T47D (cell line): ENCODE measurements around the gene AGMAT.
"Not testable (repeated sequence)": the region's sequence is repeated elsewhere in the genome, so short reads cannot be mapped to it uniquely, and the experiment has no call there.

Source experiments
- DNase-seq, 2 experiments: peaks; one replicate each; pipeline versions ENCODE4 v3.0.0 to v3.0.0-alpha.2; 2011 to 2012; ENCODE audit warnings: low read depth in 1 of 2, low spot score in 1 of 2
- JUND ChIP-seq: IDR thresholded peaks from 2 replicates; pipeline ENCODE4 v1.6.1; 2012; ENCODE audit warnings: low read depth
- in situ Hi-C: cut with HindIII; loops from 2 replicates; pipeline ENCODE4 v1.10.0; 2016; ENCODE audit warnings: low sequenced_read_pairs, low pct_unique_long_range_greater_than_20kb

Gene AGMAT

DNA sequence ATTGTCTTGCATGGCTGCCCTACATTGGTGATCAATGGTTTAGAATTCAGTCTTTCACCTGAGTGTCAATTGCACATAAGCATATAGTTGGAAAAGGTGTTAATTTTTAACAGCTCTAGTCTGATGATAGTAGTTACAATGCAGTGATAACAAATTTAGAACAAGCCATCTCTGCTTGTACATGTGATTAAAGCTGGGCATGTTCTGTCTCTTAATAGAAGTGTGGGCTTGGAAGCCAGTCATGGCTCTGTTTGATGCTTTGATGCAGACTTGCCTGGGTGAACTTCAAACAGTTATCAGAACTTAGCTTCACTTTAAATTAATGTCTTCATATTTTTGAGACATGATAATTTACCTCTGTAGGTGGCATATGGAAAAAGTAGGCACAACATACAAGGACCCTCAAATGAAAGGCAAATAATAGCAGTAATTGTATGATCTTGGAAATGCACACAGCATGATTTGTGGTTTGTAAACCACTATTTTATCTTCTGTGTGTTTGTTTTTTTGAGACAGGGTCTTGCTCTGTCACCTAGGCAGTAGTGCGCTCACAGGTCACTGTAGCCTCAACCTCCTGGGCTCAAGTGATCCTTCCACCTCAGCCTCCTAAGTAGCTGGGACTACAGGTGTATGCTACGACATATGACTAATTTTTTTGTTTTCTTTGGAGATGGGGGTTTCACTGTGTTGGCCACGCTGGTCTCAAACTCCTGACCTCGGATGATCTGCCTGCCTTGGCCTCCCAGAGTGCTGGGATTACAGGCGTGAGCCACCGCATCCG, 36.2 kb upstream of the AGMAT start:
- in situ Hi-C loops = no loop called here
- no peak for TF ChIP-seq JUND
- no peak for DNase-seq

GRCh38 chr1:15620155-15620545, 35.3 kb upstream of the AGMAT start:
- DNase-seq = no peak
- in situ Hi-C loops = no loop called here
- no peak for TF ChIP-seq JUND

DNA sequence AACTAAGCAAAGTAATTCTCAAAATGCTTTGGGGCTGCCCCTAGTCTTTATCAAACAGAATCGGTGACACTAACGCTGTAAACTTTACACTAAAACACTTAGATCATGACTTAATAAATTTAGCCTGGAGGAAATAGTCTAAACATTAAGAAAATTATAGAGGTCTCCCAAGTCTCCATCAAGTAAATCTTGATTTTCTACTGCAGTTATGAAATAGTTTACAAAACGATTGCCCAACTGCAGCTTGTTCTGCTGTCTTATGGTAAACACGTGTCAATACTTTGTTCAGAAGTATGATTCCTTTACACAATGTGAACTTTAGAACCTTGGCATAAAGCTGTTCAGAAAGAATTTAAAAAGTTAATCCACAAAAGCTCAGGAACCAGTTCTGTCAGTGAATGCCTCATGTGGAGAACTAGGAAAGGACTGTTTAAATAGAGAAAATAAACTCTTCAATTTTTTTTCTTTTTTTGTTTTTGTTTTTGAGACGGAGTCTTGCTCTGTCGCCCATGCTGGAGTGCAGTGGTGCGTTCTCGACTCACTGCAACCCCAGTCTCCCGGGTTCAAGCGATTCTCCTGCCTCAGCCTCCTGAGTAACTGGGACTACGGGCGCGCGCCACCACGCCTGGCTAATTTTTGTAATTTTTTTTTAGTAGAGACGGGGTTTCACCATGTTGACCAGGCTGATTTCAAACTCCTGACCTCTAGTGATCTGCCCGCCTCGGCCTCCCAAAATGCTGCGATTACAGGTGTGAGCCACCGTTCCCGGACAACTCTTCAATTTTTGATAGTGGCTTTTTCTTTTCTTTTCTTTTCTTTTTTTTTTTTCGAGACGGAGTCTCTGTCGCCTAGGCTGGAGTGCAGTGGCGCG, 34.0 kb upstream of the AGMAT start:
- in situ Hi-C loops = no loop called here
- TF ChIP-seq JUND = no peak
- peak in 1 of 2 experiments; percentile 75 for DNase-seq

DNA sequence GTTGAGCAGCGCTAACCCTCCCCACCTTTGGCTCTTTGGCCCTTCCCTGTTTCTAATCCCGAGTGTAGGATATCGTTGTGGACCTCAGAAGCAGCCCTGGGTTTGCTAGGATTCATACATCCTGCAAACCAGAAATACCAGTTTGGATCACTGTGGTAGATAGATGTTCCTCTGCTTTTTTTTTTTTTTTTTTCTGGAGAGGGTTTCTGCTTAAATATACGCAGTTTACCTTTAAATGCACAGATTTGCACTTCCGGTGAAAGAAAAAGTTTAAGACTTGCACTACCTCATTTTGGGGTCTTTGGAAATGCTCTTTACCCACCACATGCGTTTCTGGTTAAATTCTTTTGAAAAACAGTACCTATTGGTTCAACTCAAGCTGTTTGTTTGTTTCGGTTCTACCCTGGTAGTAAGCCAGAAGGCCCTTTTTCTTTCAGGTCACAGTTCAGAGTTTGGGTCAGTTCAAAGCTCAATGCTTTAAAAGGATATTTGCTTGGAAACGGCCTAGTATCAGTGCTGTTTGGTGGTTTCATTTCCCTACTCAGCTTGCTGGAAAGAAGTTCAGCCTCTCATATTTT, 33.3 kb upstream of the AGMAT start:
- in situ Hi-C loops = no loop called here
- TF ChIP-seq JUND = no peak
- peak in 1 of 2 experiments; percentile 72 for DNase-seq

DNA sequence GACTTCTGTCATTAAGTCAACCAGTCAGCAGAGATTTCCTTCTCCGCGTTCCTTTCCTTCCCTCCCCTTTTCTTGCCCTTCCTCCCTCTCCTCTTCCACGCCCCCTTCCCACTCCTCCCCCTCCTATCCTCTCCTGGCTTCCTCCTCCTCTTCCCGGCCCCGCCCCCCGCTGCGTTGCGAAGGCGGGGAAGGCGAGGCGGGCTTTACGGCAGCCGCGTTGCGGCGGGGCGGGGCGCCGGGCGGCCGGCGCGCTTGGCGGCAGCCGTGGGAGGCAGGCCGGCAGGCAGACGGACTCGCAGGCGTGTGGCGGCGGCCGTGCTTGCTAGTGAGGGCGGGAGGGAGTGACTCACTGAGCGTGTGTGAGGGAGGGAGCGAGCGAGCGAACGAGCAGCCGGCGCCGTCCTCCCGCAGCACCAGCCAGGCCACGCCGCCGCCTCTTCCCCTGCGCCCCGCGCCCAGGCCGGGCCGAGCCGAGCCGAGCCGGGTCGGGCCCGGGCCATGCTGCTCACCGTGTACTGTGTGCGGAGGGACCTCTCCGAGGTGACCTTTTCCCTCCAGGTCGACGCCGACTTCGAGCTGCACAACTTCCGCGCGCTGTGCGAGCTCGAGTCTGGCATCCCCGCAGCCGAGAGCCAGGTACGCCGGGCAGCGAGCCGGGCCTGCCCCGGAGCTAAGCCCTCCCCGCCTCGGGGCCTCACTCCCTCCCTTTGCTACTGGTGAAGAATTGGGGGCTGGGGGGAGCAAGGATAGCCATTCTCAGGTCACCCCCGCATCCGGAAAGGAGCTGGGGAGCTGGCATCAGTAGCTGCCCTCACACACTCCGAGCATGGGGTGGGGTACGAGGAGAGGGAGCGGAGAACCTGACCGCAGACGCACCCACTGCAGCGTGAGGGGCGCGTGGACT, 32.6 kb upstream of the AGMAT start, which contains the start of gene DDI2:
DDI2 (plus strand) TSS at position 286 of the 904 bp plus-strand sequence; CDS start at position 499, 213 bp downstream.
- TF ChIP-seq JUND = no peak
- in situ Hi-C loops = no loop called here

DNA sequence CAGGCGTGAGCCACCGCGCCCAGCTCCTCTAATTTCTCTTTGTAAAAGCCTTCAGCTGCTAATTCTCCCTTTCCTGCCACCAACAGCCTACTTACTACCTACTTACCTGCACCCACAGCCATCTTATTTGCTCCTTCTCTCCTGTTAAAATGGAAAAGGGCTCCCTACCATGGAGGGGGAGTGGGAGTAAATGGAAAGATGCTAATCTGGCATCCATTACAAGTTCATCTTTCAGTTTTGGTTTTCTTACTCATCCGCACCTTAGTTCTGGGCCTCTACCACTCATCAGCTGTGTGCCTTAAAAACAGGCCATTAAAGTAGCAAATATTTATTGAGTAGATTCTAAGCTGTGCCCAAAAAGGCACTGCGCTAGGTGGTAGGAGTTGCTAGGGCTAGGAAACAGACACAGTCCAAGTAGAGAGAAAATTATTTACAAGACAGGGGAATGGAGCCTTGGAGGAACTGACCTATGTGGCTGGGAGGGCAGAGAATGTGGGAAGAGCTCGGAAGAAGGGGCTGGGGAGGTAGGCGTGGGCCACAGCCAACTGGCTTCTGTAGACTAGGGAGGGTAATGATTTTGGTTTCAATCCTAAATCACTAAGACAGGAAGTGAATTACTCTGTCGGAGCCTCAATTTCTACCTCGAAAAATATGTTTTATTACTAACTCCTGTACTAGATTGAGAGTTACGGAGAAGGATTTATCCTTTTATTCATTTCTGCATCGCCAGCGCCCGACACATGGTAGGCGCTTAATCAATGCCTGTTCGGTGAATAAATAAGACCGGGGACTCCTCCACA, 31.7 kb upstream of the AGMAT start:
- peak in 1 of 2 experiments; percentile 66 for DNase-seq
- in situ Hi-C loops = no loop called here
- TF ChIP-seq JUND = no peak

More for the DNA sequence above, 32.6 kb upstream of the AGMAT start, which contains the start of gene DDI2:
- DNase-seq = peak; percentile 48 to 98

- in situ Hi-C loops = no loop called here
- no peak for TF ChIP-seq JUND
- DNase-seq = peak in 1 of 2 experiments; percentile 74
Measured at GRCh38 chr1:15610167-15610566, 25.3 kb upstream of the AGMAT start.

- in situ Hi-C loops = no loop called here
- no peak for TF ChIP-seq JUND
- no peak for DNase-seq
Measured at GRCh38 chr1:15609631-15610030, 24.8 kb upstream of the AGMAT start.

DNA sequence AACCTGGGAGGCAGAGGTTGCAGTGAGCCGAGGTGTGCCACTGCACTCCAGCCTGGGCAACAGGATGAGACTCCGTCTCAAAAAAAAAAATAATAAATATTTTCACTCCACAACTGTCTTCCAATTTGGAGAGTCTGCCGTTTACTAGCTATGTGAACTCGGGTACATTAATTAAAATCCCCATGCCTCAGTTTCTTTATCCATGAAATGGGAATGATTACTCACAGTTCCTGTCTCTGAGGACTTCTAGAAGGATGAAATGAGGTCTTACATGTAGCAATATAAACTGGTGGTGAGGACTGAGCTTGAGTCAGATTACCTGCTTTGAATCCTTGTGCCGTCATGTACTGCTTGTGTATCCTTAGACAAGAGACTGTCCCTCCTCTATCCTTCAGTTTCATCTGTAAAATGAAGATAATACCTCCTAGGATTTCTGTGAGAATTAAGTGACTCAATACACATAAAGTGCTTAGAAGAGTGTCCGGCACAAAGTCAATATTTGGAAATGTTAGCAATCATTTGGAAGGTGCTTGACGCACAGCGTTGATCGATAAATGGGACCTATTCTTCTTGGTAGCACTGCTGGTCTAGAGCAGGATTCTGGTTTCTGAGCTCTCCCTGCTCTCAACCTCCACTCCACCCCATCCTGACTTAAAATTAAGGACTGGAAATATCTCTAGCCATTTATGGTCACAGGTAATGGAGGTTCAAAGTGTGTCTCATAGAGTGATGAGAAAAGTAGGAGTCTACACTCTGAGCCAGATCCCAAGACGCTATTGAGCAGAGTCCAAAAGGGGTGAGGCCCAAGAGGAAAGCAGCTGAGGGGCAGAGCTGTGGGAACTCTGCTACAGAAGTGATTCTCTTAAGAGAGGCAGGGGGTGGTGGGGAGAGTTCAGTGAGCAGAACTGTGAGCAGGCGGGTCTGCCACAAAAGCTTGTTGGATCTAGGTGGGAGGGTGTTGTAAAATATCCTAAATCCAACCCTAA, 20.8 kb upstream of the AGMAT start:
- TF ChIP-seq JUND = no peak
- DNase-seq = no peak
- in situ Hi-C loops = no loop called here

DNA sequence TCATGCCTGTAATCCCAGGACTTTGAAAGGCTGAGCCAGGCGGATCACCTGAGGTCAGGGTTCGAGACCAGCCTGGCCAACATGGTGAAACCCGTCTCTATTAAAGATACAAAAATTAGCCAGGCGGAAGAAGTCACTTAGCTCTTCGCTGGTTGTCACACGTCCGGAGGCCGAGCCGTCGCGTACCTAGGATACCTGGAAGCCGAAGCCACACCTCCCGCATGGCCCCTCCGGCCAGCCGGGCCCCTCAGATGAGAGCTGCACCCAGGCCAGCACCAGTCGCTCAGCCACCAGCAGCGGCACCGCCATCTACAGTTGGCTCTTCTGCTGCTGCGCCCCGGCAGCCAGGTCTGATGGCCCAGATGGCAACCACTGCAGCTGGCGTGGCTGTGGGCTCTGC, 19.5 kb upstream of the AGMAT start:
- in situ Hi-C loops, DNase-seq: not testable (repeated sequence)

- DNase-seq, in situ Hi-C loops: not testable (repeated sequence)
Measured at GRCh38 chr1:15603966-15604282, 19.1 kb upstream of the AGMAT start.
